Lower leg skin (tissue), 4 donors: Measurements from ENCODE around the gene ZYG11A. TPM values are rescaled to one million over a fixed set of nuclear protein-coding genes. Genes with fewer than 3 reads are reported as not detected.

Experiments used
- DNase-seq, 2 donors: peaks; one replicate each; pipeline ENCODE4 v3.0.0-alpha.2; 2019; ENCODE audit warnings: low spot score in 2 of 2
- H3K4me3 ChIP-seq: fragments of 200-600 bp; sonication (generic); 2 replicates; pipeline ENCODE4 v1.5.1; 2017; ENCODE audit warnings: mild to moderate bottlenecking, low read depth; ENCODE audit not compliant: poor library complexity, severe bottlenecking
- POLR2A ChIP-seq, 2 donors: fragments of 450-650 bp; IDR thresholded peaks; one replicate each; pipeline ENCODE4 v1.6.1; 2016 to 2017; ENCODE audit warnings: antibody characterized with exemption in 2 of 2, mild to moderate bottlenecking in 1 of 2, moderate library complexity in 1 of 2
- WGBS, 2 donors: methylation state at CpG; one replicate each; pipeline ENCODE4 v1.1.5; 2018; 5-methylcytosine and 5-hydroxymethylcytosine counted together
- intact Hi-C: fragments of 100-400 bp; cut with DNase I; formaldehyde crosslinking; loops from one replicate; pipeline ENCODE4 v1.15.0; 2023; ENCODE audit warnings: low total_unique reads
- total RNA-seq, 4 donors: library from RNA; depleted of rRNA; stranded (reverse); fragments of >200 nt; gene quantifications; one replicate each; pipeline ENCODE4 v1.1.0, GENCODE V29; 2016
- TF ChIP-seq, protein P1 (sequence below), 3 donors: fragments of 450-650 bp; IDR thresholded peaks; one replicate each; pipeline ENCODE4 v1.5.1; 2016; ENCODE audit warnings: antibody characterized with exemption in 3 of 3, mild to moderate bottlenecking in 3 of 3, moderate library complexity in 2 of 3

ZYG11A gene
- total RNA-seq, 4 donors from 2014 or later: 0.03 to 0.25 (median 0.12) TPM

DNA sequence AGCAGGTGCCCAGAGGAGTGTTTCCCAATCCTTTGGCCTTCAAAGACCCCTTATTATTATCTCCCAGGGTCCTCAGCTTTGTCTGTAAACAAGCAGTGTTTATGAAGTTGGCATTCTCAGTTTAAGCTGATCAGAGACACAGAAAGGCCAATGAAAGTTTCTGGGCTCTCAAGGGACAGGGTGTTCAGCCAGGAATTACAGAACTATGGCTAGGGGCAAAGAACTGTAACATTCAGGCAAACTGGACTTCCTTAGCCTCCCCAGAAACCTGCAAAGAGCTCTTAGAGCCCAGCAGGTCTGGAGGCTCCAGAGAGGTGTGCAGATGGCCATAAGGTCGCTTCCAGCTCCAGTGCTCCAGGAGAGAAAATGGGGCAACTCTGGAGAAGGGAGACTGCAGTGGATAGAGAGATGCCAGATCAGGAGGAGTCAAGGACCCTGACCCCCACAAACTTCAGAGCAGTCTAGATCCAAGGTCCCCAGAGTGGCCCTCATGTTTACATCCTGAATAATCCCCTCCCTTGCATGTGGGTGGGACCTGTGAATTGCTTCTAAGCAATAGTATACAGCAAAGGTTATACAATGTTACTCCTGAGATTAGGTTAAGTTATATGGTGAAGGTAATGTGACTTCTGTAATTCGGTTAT is 72.8 kb downstream of the ZYG11A start:
- TF ChIP-seq POLR2A (IDR thresholded peaks at IDR 0.05): no peak
- TF ChIP-seq, protein P1, sequence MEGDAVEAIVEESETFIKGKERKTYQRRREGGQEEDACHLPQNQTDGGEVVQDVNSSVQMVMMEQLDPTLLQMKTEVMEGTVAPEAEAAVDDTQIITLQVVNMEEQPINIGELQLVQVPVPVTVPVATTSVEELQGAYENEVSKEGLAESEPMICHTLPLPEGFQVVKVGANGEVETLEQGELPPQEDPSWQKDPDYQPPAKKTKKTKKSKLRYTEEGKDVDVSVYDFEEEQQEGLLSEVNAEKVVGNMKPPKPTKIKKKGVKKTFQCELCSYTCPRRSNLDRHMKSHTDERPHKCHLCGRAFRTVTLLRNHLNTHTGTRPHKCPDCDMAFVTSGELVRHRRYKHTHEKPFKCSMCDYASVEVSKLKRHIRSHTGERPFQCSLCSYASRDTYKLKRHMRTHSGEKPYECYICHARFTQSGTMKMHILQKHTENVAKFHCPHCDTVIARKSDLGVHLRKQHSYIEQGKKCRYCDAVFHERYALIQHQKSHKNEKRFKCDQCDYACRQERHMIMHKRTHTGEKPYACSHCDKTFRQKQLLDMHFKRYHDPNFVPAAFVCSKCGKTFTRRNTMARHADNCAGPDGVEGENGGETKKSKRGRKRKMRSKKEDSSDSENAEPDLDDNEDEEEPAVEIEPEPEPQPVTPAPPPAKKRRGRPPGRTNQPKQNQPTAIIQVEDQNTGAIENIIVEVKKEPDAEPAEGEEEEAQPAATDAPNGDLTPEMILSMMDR (IDR thresholded peaks at IDR 0.05): no peak

DNA sequence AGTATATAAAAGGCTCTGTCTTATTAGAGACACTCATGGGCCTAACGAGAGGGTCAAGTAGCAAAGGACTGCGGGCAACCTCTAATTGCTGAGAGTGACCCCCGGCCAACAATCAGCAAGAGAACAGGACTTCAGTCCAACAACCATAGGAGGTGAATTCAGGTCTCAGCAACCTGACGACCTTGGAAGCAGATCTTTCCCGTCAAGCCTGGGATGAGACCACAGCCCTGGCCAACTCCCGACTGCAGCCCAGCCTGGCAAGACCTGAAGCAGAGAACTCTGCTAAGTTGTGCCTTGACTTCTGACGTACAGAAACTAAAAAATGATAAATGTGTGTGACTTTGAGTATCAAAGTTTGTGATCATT is 73.3 kb downstream of the ZYG11A start:
- WGBS, 2 donors: 77 to 89% methylated on average over 7 of the region's 7 CpGs
- TF ChIP-seq, protein P1 (IDR thresholded peaks at IDR 0.05): no peak
- no peak for TF ChIP-seq POLR2A (IDR thresholded peaks at IDR 0.05)
- intact Hi-C loops: no loop called here
- no peak overlapping the region for H3K4me3 ChIP-seq
- no peak for DNase-seq

More for the DNA sequence above, 72.8 kb downstream of the ZYG11A start:
- 88 to 94% methylated on average over 2 of the region's 2 CpGs for WGBS, 2 donors
- intact Hi-C loops: no loop called here
- no peak for DNase-seq
- H3K4me3 ChIP-seq: no peak overlapping the region

DNA sequence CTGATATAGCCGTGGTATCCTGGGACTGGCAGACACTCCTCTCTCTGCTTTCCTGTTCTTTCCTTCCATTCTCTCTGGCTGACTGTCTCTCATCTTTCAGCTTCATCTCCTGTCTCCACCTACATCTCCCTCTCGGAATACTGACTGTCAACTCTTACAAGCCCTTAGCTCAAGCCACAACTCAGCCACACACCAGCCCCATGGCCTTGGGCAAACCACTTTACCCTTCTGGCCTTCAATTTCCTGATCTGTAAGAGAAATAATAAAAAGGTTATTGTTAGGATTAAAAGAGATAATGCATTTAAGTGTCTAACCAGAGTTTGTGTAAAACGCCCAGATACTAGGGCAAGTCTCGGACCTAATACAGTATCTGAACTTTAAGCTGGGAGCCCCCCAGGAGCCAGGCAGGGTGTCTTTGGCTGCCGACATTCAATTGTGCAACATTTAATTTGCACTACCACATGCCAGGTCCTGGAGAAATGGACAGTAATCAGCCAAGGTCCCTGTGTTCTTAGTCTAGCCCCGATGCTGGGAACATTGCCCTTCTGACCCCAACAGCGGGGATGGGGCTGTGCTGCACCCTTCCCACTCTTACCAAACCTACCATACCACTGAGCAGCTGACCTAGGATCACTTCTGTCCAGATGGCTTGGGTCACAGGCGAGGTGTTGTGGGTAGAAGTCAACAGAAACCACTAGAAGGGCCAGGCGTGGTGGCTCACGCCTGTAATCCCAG is 73.8 kb downstream of the ZYG11A start:
- intact Hi-C loops: no loop called here
- 82 to 87% methylated on average over 10 of the region's 10 CpGs for WGBS, 2 donors
- TF ChIP-seq, protein P1 (IDR thresholded peaks at IDR 0.05): no peak
- no peak for TF ChIP-seq POLR2A (IDR thresholded peaks at IDR 0.05)
- H3K4me3 ChIP-seq: no peak overlapping the region
- DNase-seq: no peak

DNA sequence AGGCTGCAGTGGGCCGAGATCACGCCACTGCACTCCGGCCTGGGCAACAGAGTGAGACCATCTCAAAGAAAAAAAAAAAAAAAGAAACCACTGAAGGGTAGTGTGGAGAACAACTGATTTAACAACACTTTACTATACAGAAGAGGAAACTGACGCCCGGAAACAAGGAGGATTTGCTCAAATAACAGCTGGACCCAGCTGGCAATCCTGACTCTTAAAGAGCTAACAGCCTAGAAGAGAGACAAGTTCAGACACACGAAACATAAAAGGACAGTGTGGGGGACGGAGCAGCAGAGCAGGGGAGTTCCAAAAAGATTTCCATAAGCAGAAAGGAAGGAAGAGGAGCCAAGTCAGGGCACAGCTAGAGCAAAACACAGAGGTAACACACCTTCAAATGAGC is 74.6 kb downstream of the ZYG11A start:
- no peak overlapping the region for H3K4me3 ChIP-seq
- 65 to 78% methylated on average over 7 of the region's 7 CpGs for WGBS, 2 donors
- intact Hi-C loops: no loop called here
- no peak for TF ChIP-seq POLR2A (IDR thresholded peaks at IDR 0.05)
- DNase-seq: no peak

DNA sequence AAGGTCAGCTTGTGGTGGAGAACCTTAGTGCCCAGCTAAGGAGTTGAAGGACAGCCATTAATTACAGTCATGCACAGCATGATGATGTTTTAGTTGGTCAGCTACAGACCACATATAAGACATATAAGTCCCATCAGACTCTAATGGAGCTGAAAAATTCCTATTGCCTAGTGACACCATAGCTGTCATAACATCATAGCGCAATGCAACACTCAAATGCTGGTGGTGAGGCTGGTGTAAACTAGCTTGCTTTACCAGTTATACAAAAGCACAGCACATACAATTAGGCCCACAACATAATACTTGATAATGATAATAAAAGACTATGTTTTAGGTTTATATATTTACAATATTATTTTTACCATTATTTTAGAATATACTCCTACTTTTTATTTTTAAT is 75.0 kb downstream of the ZYG11A start:
- DNase-seq: no peak
- H3K4me3 ChIP-seq: no peak overlapping the region
- intact Hi-C loops: no loop called here
- TF ChIP-seq, protein P1 (IDR thresholded peaks at IDR 0.05): no peak
- no peak for TF ChIP-seq POLR2A (IDR thresholded peaks at IDR 0.05)
- 90 to 95% methylated on average over 1 of the region's 1 CpG for WGBS, 2 donors

DNA sequence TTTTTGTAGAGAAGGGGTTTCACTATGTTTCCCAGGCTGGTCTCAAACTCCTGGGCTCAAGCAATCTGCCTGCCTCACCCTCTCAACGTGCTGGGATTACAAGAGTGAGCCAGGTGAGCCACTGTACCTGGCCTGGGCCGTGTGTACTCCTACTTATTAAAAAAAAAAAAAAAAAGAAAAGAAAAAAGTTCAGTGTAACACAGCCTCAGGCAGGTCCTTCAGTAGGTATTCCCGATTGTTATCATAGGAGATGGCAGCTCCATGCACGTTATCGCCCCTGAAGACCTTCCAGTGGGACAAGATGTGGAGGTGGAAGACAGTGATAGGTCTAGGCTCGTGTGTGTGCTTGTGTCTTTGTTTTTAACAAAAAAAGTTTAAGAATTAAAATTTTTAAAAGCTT is 75.6 kb downstream of the ZYG11A start:
- no peak overlapping the region for H3K4me3 ChIP-seq
- 50 to 69% methylated on average over 6 of the region's 6 CpGs for WGBS, 2 donors
- no peak for DNase-seq
- TF ChIP-seq POLR2A (IDR thresholded peaks at IDR 0.05): no peak
- TF ChIP-seq, protein P1 (IDR thresholded peaks at IDR 0.05): no peak
- intact Hi-C loops: no loop called here
